ENCODE data around the gene PRC1.

- no peak for TF ChIP-seq CTCF (IDR thresholded peaks at IDR 0.05; ENCODE audit: low read depth, low read length, poor library complexity, severe bottlenecking)
- TF ChIP-seq EZH2phosphoT487 (IDR thresholded peaks at IDR 0.05; ENCODE audit: borderline replicate concordance, low read length), result no peak
Observed at GRCh38 chr15:90946941-90947576, 47.3 kb downstream of the PRC1 start.
